ENCODE measurements around the gene KCNJ9.

The KCNJ9 gene

DNA sequence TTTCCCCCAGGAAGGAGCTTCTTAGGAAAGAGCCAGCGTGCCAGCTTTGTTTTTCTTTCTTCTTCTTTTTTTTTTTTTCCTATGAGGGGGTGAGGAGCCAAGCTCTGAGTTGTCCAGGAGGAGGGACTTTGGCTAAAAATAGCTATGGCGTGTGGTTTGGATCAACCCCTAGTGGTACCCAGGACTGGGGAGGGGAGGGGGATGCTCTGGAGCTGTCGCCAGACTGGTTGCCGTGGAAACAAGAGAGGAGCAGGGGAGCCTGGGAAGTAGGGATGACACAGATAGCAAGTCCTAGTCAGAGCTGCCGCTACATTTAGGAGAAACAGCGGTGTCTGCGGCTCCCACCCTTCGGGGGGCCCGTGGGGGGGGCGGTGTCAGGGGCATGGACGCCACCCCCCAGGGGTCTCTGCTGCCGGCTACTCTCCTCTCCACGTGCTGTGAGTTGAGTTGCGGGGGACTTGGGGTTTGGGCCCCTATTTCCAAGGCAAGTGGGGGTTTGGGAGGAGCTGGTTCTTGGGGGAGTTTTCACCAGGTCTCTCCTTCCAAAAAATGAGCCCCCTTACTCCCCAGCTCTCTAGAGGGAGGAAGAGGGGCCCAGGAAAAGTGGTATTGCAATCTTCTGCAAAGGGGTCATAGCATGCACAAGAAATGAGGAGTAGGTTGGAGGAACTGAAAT is at the start of gene KCNJ9:
Gene KCNJ9, plus strand, starts transcription at position 278 of the 676 bp plus-strand sequence. CDS start 2,493 bp downstream, outside the sequence.
- H3K4me3 ChIP-seq (replicated peaks; ENCODE audit: low read depth, low read length), result no peak within 1 kb of the TSS
- no peak for DNase-seq (ENCODE audit: low read depth)
- TF ChIP-seq, protein P1, sequence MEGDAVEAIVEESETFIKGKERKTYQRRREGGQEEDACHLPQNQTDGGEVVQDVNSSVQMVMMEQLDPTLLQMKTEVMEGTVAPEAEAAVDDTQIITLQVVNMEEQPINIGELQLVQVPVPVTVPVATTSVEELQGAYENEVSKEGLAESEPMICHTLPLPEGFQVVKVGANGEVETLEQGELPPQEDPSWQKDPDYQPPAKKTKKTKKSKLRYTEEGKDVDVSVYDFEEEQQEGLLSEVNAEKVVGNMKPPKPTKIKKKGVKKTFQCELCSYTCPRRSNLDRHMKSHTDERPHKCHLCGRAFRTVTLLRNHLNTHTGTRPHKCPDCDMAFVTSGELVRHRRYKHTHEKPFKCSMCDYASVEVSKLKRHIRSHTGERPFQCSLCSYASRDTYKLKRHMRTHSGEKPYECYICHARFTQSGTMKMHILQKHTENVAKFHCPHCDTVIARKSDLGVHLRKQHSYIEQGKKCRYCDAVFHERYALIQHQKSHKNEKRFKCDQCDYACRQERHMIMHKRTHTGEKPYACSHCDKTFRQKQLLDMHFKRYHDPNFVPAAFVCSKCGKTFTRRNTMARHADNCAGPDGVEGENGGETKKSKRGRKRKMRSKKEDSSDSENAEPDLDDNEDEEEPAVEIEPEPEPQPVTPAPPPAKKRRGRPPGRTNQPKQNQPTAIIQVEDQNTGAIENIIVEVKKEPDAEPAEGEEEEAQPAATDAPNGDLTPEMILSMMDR (IDR thresholded peaks at IDR 0.05; ENCODE audit: low read length, missing control alignments), result no peak

DNA sequence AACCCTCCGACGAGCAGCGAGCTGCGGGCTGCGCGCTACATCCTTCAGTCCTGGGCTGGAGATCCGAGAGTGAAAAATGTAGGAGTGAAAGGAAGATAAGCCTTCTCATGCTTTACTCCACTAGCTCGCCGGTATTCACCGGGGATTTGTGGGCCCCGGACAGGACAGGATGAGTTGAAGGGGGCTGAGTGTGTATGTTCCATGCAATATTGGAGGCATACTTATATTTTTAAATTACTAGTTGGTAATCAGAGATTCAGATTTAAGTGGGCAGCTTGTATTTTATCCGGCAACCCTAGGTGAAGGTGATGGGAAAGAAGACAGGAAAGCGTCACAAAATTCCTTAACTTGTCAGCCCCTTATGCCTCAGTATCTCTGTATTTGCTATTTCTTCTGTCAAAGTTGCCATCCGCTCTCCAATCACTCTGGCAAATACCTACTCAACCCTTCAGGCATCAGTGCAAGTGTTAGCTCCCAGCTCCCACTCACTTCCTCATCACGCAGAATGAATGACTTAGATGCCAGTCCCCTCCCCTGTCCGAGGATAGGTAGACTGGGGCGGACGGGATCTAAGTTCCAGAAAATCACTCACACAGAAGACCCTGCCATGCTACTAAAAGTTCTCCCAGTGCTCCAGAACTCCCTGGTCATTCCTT is 49.0 kb upstream of the KCNJ9 start:
- no peak for DNase-seq (ENCODE audit: low read depth)
- TF ChIP-seq, protein P1 (IDR thresholded peaks at IDR 0.05; ENCODE audit: low read length, missing control alignments), result no peak
- H3K4me3 ChIP-seq (replicated peaks; ENCODE audit: low read depth, low read length), result peak overlapping the region; percentile 90

DNA sequence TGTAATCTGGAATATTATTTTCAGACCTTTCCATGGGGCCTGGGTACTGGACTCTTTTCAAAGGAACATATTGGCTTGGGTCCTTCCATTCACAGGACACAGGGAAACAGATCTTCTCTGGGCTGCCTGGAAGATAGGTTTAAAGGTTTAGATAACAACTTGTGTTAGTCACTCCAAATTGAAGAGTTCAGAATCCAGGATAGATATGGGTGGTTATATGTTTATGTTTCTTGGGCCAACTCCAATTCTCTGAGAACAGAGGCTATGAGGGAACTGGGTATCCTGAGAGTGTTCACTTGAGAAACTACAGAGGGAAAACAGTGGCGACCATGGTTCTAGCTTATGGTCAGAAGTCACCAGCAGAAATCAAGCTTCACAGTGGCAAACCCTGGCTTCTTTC is 40.9 kb upstream of the KCNJ9 start:
- no peak for DNase-seq (ENCODE audit: low read depth)
- H3K4me3 ChIP-seq (replicated peaks; ENCODE audit: low read depth, low read length), result no peak overlapping the region
- TF ChIP-seq, protein P1 (IDR thresholded peaks at IDR 0.05; ENCODE audit: low read length, missing control alignments), result no peak

DNA sequence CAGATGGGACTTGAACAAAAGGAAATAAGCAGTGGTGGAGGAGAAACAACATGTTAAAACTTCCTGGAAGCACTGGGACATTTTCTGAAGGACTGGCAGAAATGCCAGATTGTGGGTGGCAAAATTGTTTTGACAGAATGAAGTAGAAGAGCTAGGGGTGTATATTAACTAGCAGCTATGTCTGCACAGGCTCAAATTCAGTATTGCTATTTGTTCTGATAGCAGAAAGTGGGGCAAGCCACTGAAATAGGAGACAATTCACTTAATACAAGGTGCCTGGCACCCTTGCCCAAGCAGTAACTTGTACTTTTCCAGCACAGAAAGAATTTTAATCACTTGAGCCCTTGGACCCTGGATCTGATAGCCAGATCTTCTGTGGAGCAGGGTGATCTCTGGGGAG is 37.8 kb upstream of the KCNJ9 start:
- no peak for DNase-seq (ENCODE audit: low read depth)
- TF ChIP-seq, protein P1 (IDR thresholded peaks at IDR 0.05; ENCODE audit: low read length, missing control alignments), result no peak
- no peak overlapping the region for H3K4me3 ChIP-seq (replicated peaks; ENCODE audit: low read depth, low read length)

DNA sequence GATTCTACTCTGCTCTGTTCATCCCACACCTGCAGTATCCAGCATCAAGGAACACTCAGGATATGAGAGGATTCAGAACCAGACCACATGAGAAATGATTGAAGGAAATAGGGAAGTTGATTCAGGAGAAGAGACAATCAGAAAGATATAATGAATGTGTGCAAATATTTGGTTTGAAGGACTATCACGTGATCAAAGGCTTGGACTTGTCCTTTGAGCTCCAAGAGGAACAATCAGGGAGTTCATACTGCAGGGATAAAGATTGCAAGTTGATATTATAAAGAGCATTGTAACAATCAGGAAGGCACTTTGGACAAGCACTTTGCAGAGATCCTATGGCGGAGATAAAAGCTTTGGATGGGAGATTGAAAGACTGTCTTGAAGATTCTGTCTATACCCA is 35.7 kb upstream of the KCNJ9 start:
- no peak for DNase-seq (ENCODE audit: low read depth)
- no peak overlapping the region for H3K4me3 ChIP-seq (replicated peaks; ENCODE audit: low read depth, low read length)
- TF ChIP-seq, protein P1 (IDR thresholded peaks at IDR 0.05; ENCODE audit: low read length, missing control alignments), result no peak

DNA sequence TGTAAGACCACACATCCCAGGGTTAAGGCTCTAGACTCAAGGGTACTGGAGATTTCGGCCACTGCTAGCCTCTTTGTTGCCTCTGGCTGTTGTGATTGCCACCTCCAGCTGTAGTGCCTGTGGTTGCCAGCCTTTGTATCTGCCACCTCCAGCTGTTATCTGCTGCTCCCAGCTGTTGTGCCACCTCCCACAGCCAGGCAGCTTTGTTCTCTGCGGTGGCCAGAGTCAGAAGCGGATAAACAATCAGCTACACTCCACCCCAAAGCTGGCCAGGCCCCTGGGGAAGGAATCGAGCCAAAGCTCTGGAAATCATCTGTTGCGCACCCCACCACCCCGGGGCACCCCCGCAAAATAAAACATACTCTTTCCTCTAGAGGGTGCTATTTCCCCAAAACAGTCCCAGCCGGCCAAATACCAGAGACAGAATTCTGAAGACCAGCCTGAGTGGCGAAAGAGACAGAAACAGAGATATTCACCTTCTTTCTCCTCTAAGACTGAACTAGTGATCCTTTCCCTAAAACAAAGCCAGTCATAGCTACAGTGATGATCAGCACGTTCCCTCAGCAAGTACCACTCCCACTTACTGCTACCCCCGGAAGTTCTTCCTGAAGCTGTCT is 34.7 kb upstream of the KCNJ9 start:
- no peak overlapping the region for H3K4me3 ChIP-seq (replicated peaks; ENCODE audit: low read depth, low read length)
- TF ChIP-seq, protein P1 (IDR thresholded peaks at IDR 0.05; ENCODE audit: low read length, missing control alignments), result peak; percentile 56
- peak; percentile 55 for DNase-seq (ENCODE audit: low read depth)

All from fibroblast of pulmonary artery (primary cell).